SU-DHL-6 (cell line): Measurements from ENCODE around the gene MMP24OS.

Experiments
- H2AFZ ChIP-seq: fragments of 200-600 bp; sonication (generic); 2 replicates; pipeline ENCODE4 v1.6.1; 2014; ENCODE audit warnings: low read depth, mild to moderate bottlenecking, moderate library complexity, mixed read lengths, antibody characterized with exemption, low read length; ENCODE audit not compliant: severe bottlenecking
- H3F3A ChIP-seq: fragments of 200-600 bp; shearing (Covaris generic); 2 replicates; pipeline ENCODE4 v1.6.0; 2016; ENCODE audit warnings: antibody characterized with exemption, mild to moderate bottlenecking; ENCODE audit not compliant: insufficient read depth
- H3K27ac ChIP-seq: fragments of 200-600 bp; sonication (generic); 2 replicates; pipeline ENCODE4 v1.5.1; 2016; ENCODE audit warnings: low read depth, mild to moderate bottlenecking, low read length, moderate library complexity, mixed read lengths
- H3K27me3 ChIP-seq: fragments of 200-600 bp; sonication (generic), shearing (Covaris generic); 2 replicates; pipeline ENCODE4 v1.6.0; 2014; ENCODE audit warnings: mild to moderate bottlenecking, low read length
- H3K36me3 ChIP-seq: fragments of 200-600 bp; sonication (generic); 2 replicates; pipeline ENCODE4 v1.6.1; 2014; ENCODE audit warnings: mild to moderate bottlenecking, low read length, mixed read lengths
- H3K4me2 ChIP-seq: fragments of 300-600, 200-600 bp; shearing (Covaris generic), sonication (generic); 2 replicates; pipeline ENCODE4 v1.6.0; 2014; ENCODE audit warnings: low read length, low read depth, mild to moderate bottlenecking; ENCODE audit not compliant: poor library complexity, severe bottlenecking
- H3K4me3 ChIP-seq: fragments of 200-600 bp; sonication (generic); 2 replicates; pipeline ENCODE4 v1.5.1; 2014; ENCODE audit warnings: antibody characterized with exemption, low read length, mild to moderate bottlenecking, mixed read lengths; ENCODE audit not compliant: insufficient read depth, poor library complexity, severe bottlenecking
- H3K79me2 ChIP-seq: fragments of 200-600 bp; sonication (generic); 2 replicates; pipeline ENCODE4 v1.6.1; 2014; ENCODE audit warnings: mild to moderate bottlenecking, low read length, moderate library complexity; ENCODE audit not compliant: insufficient read depth
- H3K9ac ChIP-seq: fragments of 200-600 bp; sonication (generic); 2 replicates; pipeline ENCODE4 v1.7.0; 2014; ENCODE audit warnings: mild to moderate bottlenecking, low read length
- H3K9me2 ChIP-seq: fragments of 200-600 bp; sonication (generic); replicated peaks from 2 replicates; pipeline ENCODE4 v1.6.1; 2014; ENCODE audit warnings: low read length; ENCODE audit not compliant: insufficient read depth
- H3K9me3 ChIP-seq: fragments of 200-600 bp; sonication (generic); 2 replicates; pipeline ENCODE4 v1.6.1; 2014; ENCODE audit warnings: low read length, mixed read lengths; ENCODE audit not compliant: insufficient read depth
- H4K20me1 ChIP-seq: fragments of 200-600 bp; sonication (generic); 2 replicates; pipeline ENCODE4 v1.6.1; 2014; ENCODE audit warnings: low read depth, mild to moderate bottlenecking, antibody characterized with exemption, low read length, moderate library complexity, mixed read lengths
- CTCF ChIP-seq: fragments of 200-600 bp; sonication (generic); IDR thresholded peaks from one replicate; pipeline ENCODE4 v1.5.1; 2017; ENCODE audit warnings: antibody characterized with exemption, mild to moderate bottlenecking, low read length, moderate library complexity; ENCODE audit not compliant: insufficient read depth, poor library complexity, severe bottlenecking
- EZH2phosphoT487 ChIP-seq: fragments of 200-600 bp; sonication (generic), shearing (Covaris generic); conservative IDR thresholded peaks from 2 replicates; pipeline ENCODE4 v1.6.1; 2018; ENCODE audit warnings: mild to moderate bottlenecking, antibody characterized with exemption, low read length, moderate library complexity, mixed read lengths

MMP24OS gene

GRCh38 chr20:35260426-35260825 lies 17.5 kb downstream of the MMP24OS start:
- no peaks in the 10 kb centered on the region for H3K27me3 ChIP-seq
- no peaks in the 10 kb centered on the region for H3K79me2 ChIP-seq
- no peaks in the 10 kb centered on the region for H3K9me3 ChIP-seq
- no peak overlapping the region for H3K9ac ChIP-seq
- no peak overlapping the region for H3K27ac ChIP-seq
- H3K4me3 ChIP-seq: no peak overlapping the region
- H2AFZ ChIP-seq: no peak overlapping the region
- H3K9me2 ChIP-seq: no peaks in the 10 kb centered on the region
- no peaks in the 10 kb centered on the region for H3K36me3 ChIP-seq
- no peaks in the 10 kb centered on the region for H4K20me1 ChIP-seq
- TF ChIP-seq CTCF (no peak), EZH2phosphoT487 (no peak)
- H3K4me2 ChIP-seq: no peak overlapping the region
- H3F3A ChIP-seq: no peaks in the 10 kb centered on the region

GRCh38 chr20:35257175-35257909 lies 20.6 kb downstream of the MMP24OS start:
- no peaks in the 10 kb centered on the region for H3K9me3 ChIP-seq
- no peaks in the 10 kb centered on the region for H3K79me2 ChIP-seq
- H3K27ac ChIP-seq: no peak overlapping the region
- H3K27me3 ChIP-seq: no peaks in the 10 kb centered on the region
- no peaks in the 10 kb centered on the region for H4K20me1 ChIP-seq
- H3K4me2 ChIP-seq: no peak overlapping the region
- no peaks in the 10 kb centered on the region for H3F3A ChIP-seq
- H3K36me3 ChIP-seq: no peaks in the 10 kb centered on the region
- no peak overlapping the region for H3K4me3 ChIP-seq
- no peak overlapping the region for H3K9ac ChIP-seq
- no peak for TF ChIP-seq EZH2phosphoT487
- TF ChIP-seq CTCF: no peak
- no peak overlapping the region for H2AFZ ChIP-seq
- H3K9me2 ChIP-seq: no peaks in the 10 kb centered on the region

- Histone ChIP-seq H3K27me3 (no peaks in the 10 kb centered on the region), H2AFZ (no peak overlapping the region), H4K20me1 (no peaks in the 10 kb centered on the region), H3K36me3 (no peaks in the 10 kb centered on the region), H3K4me3 (no peak overlapping the region), H3K27ac (no peak overlapping the region), H3F3A (no peaks in the 10 kb centered on the region), H3K9ac (no peak overlapping the region), H3K9me3 (no peaks in the 10 kb centered on the region), H3K79me2 (no peaks in the 10 kb centered on the region), H3K9me2 (no peaks in the 10 kb centered on the region), H3K4me2 (no peak overlapping the region)
- TF ChIP-seq EZH2phosphoT487: no peak
- no peak for TF ChIP-seq CTCF
These were observed 23.4 kb downstream of the MMP24OS start for GRCh38 chr20:35254448-35254999.
